LHCN-M2 (cell line): ENCODE data around the gene ZNF580. TPM values are rescaled to one million over a fixed set of nuclear protein-coding genes. Genes with fewer than 3 reads are reported as not detected.

Experiments used
- DNase-seq: peaks from one replicate; pipeline ENCODE4 v3.0.0-alpha.2; 2012; ENCODE audit warnings: low read depth
- total RNA-seq: library from RNA; depleted of rRNA; stranded (reverse); fragments of >200 nt; gene quantifications from 2 replicates; pipeline ENCODE4 v1.2.3, GENCODE V29; 2014

ZNF580 gene
- total RNA-seq, 1 experiment from 2014 or later = 15.3 TPM

- peak; percentile 74 for DNase-seq
These were observed 34.9 kb upstream of the ZNF580 start, which contains the start of gene ZNF865 for GRCh38 chr19:55605637-55606470. Gene ZNF865, plus strand, starts transcription at chr19:55605647. Its CDS starts 7,972 bp downstream, at chr19:55613619.

- no peak for DNase-seq
These were observed 34.4 kb upstream of the ZNF580 start for GRCh38 chr19:55606471-55606787.

- DNase-seq = no peak
These were observed 34.0 kb upstream of the ZNF580 start for GRCh38 chr19:55606817-55607216.

GRCh38 chr19:55609326-55609725, 31.5 kb upstream of the ZNF580 start:
- DNase-seq = no peak

- DNase-seq = no peak
These were observed 29.4 kb upstream of the ZNF580 start for GRCh38 chr19:55611300-55611982.

GRCh38 chr19:55611983-55612645, 28.7 kb upstream of the ZNF580 start:
- no peak for DNase-seq

GRCh38 chr19:55613396-55613795, 27.4 kb upstream of the ZNF580 start:
- no peak for DNase-seq

- no peak for DNase-seq
These were observed 26.7 kb upstream of the ZNF580 start for GRCh38 chr19:55613930-55614710.

GRCh38 chr19:55614711-55615542, 25.9 kb upstream of the ZNF580 start:
- DNase-seq = no peak

- DNase-seq = no peak
These were observed 25.0 kb upstream of the ZNF580 start for GRCh38 chr19:55615543-55616394.

- no peak for DNase-seq
These were observed 24.4 kb upstream of the ZNF580 start for GRCh38 chr19:55616395-55616875.

- no peak for DNase-seq
These were observed 23.4 kb upstream of the ZNF580 start for GRCh38 chr19:55617426-55617825.

- no peak for DNase-seq
These were observed 22.4 kb upstream of the ZNF580 start for GRCh38 chr19:55618426-55618825.

GRCh38 chr19:55619286-55619685, 21.5 kb upstream of the ZNF580 start:
- no peak for DNase-seq

- DNase-seq = no peak
These were observed 20.2 kb upstream of the ZNF580 start for GRCh38 chr19:55620410-55621204.

GRCh38 chr19:55621205-55621672, 19.6 kb upstream of the ZNF580 start:
- no peak for DNase-seq

GRCh38 chr19:55621673-55622231, 19.1 kb upstream of the ZNF580 start:
- no peak for DNase-seq

GRCh38 chr19:55622242-55622969, 18.4 kb upstream of the ZNF580 start:
- DNase-seq = no peak
